Measurements from ENCODE around the gene CDCA4.

GRCh38 chr14:104982548-104983230 is 38.2 kb downstream of the CDCA4 start:
- TF ChIP-seq SIN3A (IDR thresholded peaks at IDR 0.05; ENCODE audit: borderline replicate concordance, insufficient read depth, low read length) = no peak
- no peak for TF ChIP-seq POLR2AphosphoS5 (IDR thresholded peaks at IDR 0.05; ENCODE audit: low read depth, low read length)
